Stomach smooth muscle (tissue), 2 donors: ENCODE results near the gene ACY1.
A peak's percentile ranks its signal among the peaks of the same experiment; 100 is the strongest.

Experiments used
- H3K27ac ChIP-seq: one replicate; pipeline ENCODE4 v1.7.0; 2013; ENCODE audit warnings: mild to moderate bottlenecking, low read length, inconsistent platforms
- H3K27me3 ChIP-seq, 2 donors: one replicate each; pipeline ENCODE4 v1.7.0; 2013; ENCODE audit warnings: low read length in 2 of 2; ENCODE audit not compliant: insufficient read depth in 2 of 2, control insufficient read depth in 1 of 2
- H3K36me3 ChIP-seq, 2 donors: one replicate each; pipeline ENCODE4 v1.7.0; 2013; ENCODE audit warnings: low read length in 2 of 2; ENCODE audit not compliant: control insufficient read depth in 2 of 2, insufficient read depth in 2 of 2
- H3K4me1 ChIP-seq: one replicate; pipeline ENCODE4 v1.7.0; 2013; ENCODE audit warnings: low read length; ENCODE audit not compliant: control insufficient read depth, insufficient read depth
- H3K4me3 ChIP-seq, 2 donors: one replicate each; pipeline ENCODE4 v1.7.0; 2013; ENCODE audit warnings: low read length in 2 of 2
- H3K9ac ChIP-seq, 2 donors: one replicate each; pipeline ENCODE4 v1.7.0; 2013; ENCODE audit warnings: low read length in 2 of 2, mild to moderate bottlenecking in 1 of 2
- H3K9me3 ChIP-seq, 2 donors: one replicate each; pipeline ENCODE4 v1.7.0; 2013; ENCODE audit warnings: low read length in 2 of 2; ENCODE audit not compliant: control insufficient read depth in 2 of 2
- donor health status: healthy.
- donor health status: Pancreatic carcinoma.

The ACY1 gene

DNA sequence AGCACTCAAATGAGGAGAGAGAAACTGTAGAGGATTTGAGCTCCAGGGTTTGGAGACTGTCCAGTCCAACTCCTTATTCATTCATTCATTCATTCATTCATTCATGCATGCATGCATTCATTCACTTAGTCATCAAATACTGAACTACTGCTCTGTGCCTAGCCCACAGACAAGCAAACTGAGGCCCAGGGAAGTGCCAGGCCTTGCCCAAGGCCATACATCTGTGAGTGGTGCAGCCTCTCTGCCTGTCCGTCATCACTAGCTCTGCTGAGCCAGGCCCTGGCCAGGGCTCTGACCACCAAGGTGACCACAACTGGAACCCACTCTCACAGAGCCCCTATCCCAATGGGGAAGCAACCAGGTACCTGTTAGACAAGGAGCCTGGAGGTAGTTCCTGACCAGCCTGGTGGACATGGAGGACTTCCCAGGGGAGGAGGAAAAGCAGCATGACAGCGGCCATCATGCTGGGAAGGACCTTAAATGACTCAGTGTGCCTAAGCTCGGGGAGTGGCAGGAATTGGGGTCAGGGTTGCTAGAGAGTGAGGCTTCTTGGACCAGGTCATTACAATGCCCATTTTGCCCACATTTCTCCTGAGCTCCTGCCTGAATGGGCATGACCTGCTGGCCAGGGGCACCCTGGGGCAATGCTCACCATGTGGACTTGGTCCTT, 39.9 kb downstream of the ACY1 start:
- no peaks in the 10 kb centered on the region for H3K9me3 ChIP-seq
- H3K27me3 ChIP-seq, result no peaks in the 10 kb centered on the region
- H3K36me3 ChIP-seq, result no peaks in the 10 kb centered on the region
- H3K4me3 ChIP-seq, result peak overlapping the region in 1 of 2 donors; percentile 3
- peaks cover 27% of the 10 kb centered on the region for H3K4me1 ChIP-seq
- H3K27ac ChIP-seq, result no peak overlapping the region
- no peak overlapping the region for H3K9ac ChIP-seq

DNA sequence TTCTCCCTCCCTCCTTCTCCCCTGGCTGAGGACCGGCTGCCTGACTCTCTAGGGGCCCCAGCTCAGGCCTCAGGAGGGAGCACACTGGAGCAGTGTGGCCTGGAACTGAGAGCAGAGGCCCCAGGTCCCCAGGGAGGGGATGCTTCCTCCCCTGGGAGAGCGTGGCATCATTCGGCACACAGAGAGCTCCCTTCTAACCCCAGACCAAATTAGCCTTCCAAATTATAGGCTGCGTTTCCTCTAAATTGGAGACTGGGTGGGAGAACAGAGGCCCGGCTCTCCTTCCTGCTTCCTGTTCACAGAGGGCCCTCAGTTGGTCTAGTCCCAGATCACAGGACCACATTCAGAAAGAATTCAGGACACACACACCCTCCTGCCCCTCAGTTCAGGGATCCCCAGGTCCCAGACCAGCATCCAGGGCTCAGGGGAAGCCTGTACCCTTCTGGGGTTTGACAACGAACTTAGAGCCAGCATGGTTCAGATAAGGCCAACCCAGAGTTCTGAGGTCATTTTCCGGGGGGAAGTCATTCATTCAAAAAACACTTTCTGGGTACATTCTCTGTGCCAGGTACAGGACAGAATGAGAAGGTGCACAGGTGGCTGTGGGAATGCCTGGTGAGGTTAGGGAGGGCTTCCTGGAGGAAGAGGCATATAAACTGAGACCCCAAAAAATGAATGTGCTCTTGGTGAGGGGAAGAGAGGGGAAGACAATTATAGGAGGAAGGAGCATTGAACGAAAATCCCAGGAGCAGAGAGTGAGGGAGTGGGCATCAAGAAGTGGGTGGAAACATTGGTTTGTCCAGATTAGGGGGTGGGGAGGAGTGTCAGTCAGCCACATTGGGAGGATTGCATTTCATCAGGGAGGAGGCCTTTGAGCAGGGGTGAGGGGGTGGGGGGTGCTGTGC, 40.8 kb downstream of the ACY1 start:
- Histone ChIP-seq H3K4me3 (no peak overlapping the region), H3K36me3 (no peaks in the 10 kb centered on the region), H3K27me3 (no peaks in the 10 kb centered on the region), H3K9me3 (no peaks in the 10 kb centered on the region), H3K27ac (no peak overlapping the region), H3K9ac (no peak overlapping the region), H3K4me1 (peaks cover 27% of the 10 kb centered on the region)

DNA sequence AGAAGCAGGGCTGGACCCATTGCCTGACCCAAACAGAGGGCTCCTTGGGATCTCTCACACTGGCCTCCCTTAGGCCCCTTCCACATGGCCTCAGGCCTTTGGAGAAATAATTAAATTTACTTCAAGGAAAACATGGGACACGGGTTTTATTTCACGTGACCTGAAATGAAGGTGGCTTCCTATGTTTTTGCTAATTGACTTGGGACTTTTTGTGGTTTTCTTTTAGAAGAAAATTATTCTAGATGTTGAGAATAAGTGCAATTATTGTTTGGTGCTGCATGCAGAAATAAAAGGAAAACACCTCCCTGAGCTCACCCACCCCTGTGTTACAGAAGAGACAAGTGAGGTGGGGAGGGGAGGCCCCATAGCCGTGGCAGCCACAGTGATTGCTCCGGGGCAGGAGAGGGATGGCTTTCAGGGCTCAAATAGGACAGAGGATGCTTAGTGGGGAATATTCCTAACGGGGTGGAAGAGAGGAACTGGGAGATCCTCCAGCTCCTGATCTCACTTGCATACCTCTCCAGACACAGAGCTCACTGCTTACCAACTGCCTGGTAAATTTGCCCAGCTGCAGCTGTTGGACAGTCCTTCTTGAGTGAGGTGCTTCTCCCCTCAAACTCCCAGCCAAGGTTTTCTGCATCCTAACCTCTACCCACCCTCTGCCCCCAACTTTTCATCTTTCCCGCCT, 41.6 kb downstream of the ACY1 start:
- Histone ChIP-seq H3K27me3 (no peaks in the 10 kb centered on the region), H3K9ac (no peak overlapping the region), H3K4me1 (peaks cover 21% of the 10 kb centered on the region), H3K9me3 (no peaks in the 10 kb centered on the region), H3K4me3 (no peak overlapping the region), H3K27ac (no peak overlapping the region), H3K36me3 (no peaks in the 10 kb centered on the region)

DNA sequence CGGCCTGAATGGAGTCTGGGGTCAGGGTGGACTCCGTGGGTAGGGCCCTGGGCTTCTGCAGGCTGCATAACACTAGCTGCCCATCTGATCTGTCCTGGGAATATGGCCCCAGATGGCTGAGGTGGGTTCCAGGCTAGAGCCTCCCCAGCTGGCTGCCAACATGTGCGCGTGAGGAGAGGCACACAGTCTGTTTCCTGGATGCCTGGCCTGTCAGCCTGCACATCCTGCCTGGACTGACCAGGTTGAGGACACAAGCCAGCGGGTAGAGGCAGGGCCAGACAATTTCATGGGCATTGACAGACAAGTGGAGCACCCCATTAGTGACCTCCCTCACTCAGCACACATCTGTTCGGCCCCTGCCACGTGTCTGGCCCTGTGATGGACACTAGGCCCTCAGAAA, 42.1 kb downstream of the ACY1 start:
- Histone ChIP-seq H3K9ac (no peak overlapping the region), H3K4me3 (no peak overlapping the region), H3K27me3 (no peaks in the 10 kb centered on the region), H3K36me3 (no peaks in the 10 kb centered on the region), H3K4me1 (peaks cover 20% of the 10 kb centered on the region), H3K9me3 (no peaks in the 10 kb centered on the region), H3K27ac (no peak overlapping the region)

DNA sequence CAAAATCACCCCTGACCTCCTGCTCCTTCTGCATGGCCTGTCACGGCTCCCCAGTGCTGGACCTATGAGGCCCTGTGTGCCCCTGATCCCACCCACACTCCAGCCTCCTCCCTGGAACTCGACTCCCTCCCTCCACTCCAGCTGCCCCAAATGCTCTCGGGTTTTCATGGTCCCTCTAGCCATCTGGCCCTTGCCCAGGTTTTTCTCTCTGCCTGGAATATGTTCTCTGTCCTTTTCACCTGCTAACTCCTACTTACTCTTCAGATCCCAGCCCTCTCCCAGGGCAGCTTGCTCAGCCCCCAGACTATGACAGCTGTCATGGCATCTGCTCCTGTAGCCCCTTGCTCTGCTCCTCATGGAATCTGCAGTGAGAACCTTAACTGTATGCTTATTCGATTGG, 42.7 kb downstream of the ACY1 start:
- peaks cover 17% of the 10 kb centered on the region for H3K4me1 ChIP-seq

DNA sequence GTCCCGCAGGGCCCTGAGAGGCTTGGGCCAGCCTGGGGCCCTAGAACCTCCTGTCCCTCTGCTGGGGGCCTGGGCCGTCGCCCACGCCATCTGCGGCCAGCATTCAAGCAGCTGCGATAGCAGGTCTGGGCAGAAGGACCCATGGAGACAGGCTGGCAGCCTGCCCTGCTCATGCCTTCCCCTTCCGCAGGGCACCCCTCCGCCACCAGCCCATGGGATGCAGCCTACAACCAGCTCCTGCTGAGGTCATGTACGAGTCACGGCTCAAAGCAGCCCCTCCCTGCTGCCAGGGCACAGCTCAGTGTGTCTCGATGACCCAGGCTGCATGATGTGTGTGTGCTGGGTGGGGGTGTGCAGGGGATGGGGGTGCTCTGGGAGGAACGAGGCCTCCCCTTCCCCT, 45.2 kb downstream of the ACY1 start:
- H3K4me1 ChIP-seq, result peaks cover 3% of the 10 kb centered on the region
- H3K4me3 ChIP-seq, result no peak overlapping the region
- no peak overlapping the region for H3K9ac ChIP-seq
- H3K27me3 ChIP-seq, result no peaks in the 10 kb centered on the region
- H3K27ac ChIP-seq, result no peak overlapping the region
- H3K9me3 ChIP-seq, result no peaks in the 10 kb centered on the region
- H3K36me3 ChIP-seq, result no peaks in the 10 kb centered on the region

More for the DNA sequence above, 42.7 kb downstream of the ACY1 start:
- Histone ChIP-seq H3K27ac (no peak overlapping the region), H3K9me3 (no peaks in the 10 kb centered on the region), H3K9ac (no peak overlapping the region), H3K27me3 (no peaks in the 10 kb centered on the region), H3K36me3 (no peaks in the 10 kb centered on the region), H3K4me3 (no peak overlapping the region)

DNA sequence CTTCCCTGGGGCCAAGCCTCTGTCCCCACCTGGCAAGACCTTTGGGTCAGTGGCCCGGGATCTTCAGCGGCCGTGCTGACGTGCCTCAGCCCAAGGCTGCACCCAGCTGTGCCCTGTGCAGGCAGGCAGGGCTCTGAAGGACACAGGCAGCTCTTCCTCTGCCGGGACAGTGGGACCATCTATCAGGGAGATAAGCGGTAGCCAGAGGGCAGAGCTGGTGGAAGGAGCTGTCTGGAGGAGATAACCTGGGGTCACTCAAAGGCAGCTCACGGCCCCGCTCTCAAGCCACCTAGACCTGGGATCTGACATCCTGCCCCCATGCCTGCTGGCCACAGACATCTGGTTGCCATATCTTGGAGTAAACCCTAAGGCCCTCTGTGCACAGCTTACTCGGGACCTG, 45.7 kb downstream of the ACY1 start:
- Histone ChIP-seq H3K27ac (no peak overlapping the region), H3K36me3 (no peaks in the 10 kb centered on the region), H3K9me3 (no peaks in the 10 kb centered on the region), H3K9ac (no peak overlapping the region), H3K4me3 (no peak overlapping the region), H3K27me3 (no peaks in the 10 kb centered on the region), H3K4me1 (peaks cover under 1% of the 10 kb centered on the region)

DNA sequence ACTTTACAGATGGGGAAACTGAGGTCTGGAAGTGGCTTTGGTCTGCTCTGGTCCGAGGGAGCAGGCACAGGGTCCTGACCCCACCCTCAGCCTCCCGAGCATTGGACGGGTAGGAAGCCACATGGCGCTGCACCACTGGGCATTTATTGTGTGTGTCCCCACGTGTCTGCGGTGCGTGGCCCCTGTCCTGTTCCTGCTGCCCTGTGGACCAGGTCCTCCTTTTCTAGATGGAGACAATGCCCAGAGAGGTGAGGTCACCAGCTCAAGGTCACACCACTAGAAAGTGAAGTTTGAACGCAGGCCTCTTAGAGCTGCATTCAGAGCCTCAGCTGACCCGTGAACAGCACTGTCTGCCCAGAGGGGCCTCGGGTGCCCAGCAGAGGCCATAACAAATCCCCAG, 46.2 kb downstream of the ACY1 start:
- no peak overlapping the region for H3K27ac ChIP-seq
- no peaks in the 10 kb centered on the region for H3K4me1 ChIP-seq
- no peaks in the 10 kb centered on the region for H3K27me3 ChIP-seq
- no peaks in the 10 kb centered on the region for H3K9me3 ChIP-seq
- H3K9ac ChIP-seq, result no peak overlapping the region
- H3K4me3 ChIP-seq, result no peak overlapping the region
- H3K36me3 ChIP-seq, result no peaks in the 10 kb centered on the region

DNA sequence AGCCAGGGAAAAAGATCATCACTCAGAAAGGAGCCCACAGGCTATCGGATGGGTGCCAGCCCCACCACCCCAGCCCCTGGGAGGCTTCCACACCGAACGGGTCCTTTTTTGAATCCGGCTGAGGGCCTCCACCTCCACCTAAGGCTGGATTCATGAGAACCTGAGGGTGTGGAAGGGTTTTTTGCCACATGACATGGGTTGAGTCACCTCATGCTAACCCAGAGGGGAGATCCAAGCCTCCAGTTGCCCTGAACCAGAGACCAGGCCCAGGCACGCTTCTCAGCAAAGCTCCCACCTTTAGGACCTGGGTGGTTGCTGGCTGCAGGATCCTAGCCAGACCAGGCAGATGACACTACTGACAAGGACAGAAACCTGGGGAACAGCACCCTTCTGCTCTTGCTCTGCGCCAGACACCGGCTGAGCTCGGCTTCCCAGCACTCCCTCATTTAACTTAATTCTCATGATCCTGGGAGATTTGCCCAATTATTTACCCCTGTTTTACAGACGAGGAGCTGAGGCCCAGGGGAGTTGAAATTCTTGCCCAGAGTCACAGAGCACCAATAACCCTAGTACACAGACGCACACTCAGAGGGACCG, 47.5 kb downstream of the ACY1 start:
- H3K9me3 ChIP-seq, result no peaks in the 10 kb centered on the region
- H3K27ac ChIP-seq, result no peak overlapping the region
- H3K4me3 ChIP-seq, result no peak overlapping the region
- no peaks in the 10 kb centered on the region for H3K36me3 ChIP-seq
- H3K27me3 ChIP-seq, result no peaks in the 10 kb centered on the region
- no peaks in the 10 kb centered on the region for H3K4me1 ChIP-seq
- H3K9ac ChIP-seq, result no peak overlapping the region

DNA sequence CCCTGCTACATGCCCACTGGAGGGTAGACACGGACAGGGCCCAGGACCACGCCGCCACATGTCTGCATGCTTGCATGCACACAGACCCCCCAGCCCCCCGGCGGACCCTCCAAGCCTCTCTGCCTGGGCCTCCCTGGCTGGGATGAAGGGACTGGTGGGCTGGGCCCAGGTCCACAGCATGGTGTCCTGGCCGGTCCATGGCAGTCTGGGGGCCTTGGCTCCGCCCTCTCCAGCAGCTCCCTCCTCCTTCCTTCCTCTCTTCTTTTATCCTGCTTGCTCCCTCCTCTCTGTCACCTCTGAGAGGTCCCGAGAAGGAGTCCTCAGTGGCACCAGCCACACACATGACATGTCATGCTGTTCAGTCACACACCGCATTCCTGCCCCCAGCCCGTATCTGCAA, 48.6 kb downstream of the ACY1 start:
- H3K9ac ChIP-seq, result no peak overlapping the region

More for the DNA sequence above, 48.6 kb downstream of the ACY1 start:
- H3K27me3 ChIP-seq, result no peaks in the 10 kb centered on the region
- H3K9me3 ChIP-seq, result no peaks in the 10 kb centered on the region
- H3K27ac ChIP-seq, result no peak overlapping the region
- H3K4me3 ChIP-seq, result no peak overlapping the region
- H3K36me3 ChIP-seq, result no peaks in the 10 kb centered on the region
- H3K4me1 ChIP-seq, result no peaks in the 10 kb centered on the region
